H1 (cell line): ENCODE measurements around the gene TMPRSS3. TPM values are rescaled to one million over a fixed set of nuclear protein-coding genes. Genes with fewer than 3 reads are reported as not detected.

Experiments used
- GABPA ChIP-seq: IDR thresholded peaks from 2 replicates; pipeline ENCODE4 v1.6.1; 2011; ENCODE audit warnings: mild to moderate bottlenecking, low read length, moderate library complexity, borderline replicate concordance; ENCODE audit not compliant: insufficient read depth
- HDAC2 ChIP-seq, 2 experiments: fragments of 300-600 bp in 1 of 2; sonication (generic) in 1 of 2; IDR thresholded peaks; 2 replicates each; pipeline ENCODE4 v1.6.1; 2011 to 2012; ENCODE audit warnings: low read depth in 2 of 2, low read length in 2 of 2, mild to moderate bottlenecking in 2 of 2, moderate library complexity in 2 of 2, borderline replicate concordance in 1 of 2, inconsistent platforms in 1 of 2
- POLR2AphosphoS5 ChIP-seq: IDR thresholded peaks from 2 replicates; pipeline ENCODE4 v1.6.1; 2011; ENCODE audit warnings: low read depth, low read length
- SAP30 ChIP-seq: fragments of 300-600 bp; sonication (generic); IDR thresholded peaks from 2 replicates; pipeline ENCODE4 v1.7.1; 2012; ENCODE audit warnings: low read length, moderate library complexity, mild to moderate bottlenecking, inconsistent platforms; ENCODE audit not compliant: insufficient read depth, insufficient replicate concordance
- TAF1 ChIP-seq: IDR thresholded peaks from 2 replicates; pipeline ENCODE4 v1.6.1; 2011; ENCODE audit warnings: mild to moderate bottlenecking, low read depth, low read length
- polyA plus RNA-seq, 7 experiments: library from polyadenylated mRNA; depleted of rRNA in 3 of 7; stranded (reverse) in 5 of 7; unstranded in 2 of 7; fragments of >200 nt in 5 of 7; fragments of 200-250 nt in 2 of 7; gene quantifications; 1 replicate in 5 of 7; 2 replicates in 1 of 7; 4 replicates in 1 of 7; pipeline versions ENCODE4 v1.2.1 to v1.2.3, GENCODE V29; 2011 to 2013; ENCODE audit warnings: missing spikeins in 2 of 7, mixed read lengths in 2 of 7
- total RNA-seq: library from RNA; stranded (reverse); fragmentation: NEBNext Ultra II Directional; extraction: Animal tissue kit (Norgen Biotek cat#: 25700); gene quantifications from 2 replicates; pipeline ENCODE4 v1.2.1, GENCODE V29; 2021

Gene TMPRSS3
- total and polyA plus RNA-seq, 2 of the 8 experiments (the other 6 are each of a cell fraction or from before 2014, with no cell fraction given) = 0.38 TPM; not detected in 1

DNA sequence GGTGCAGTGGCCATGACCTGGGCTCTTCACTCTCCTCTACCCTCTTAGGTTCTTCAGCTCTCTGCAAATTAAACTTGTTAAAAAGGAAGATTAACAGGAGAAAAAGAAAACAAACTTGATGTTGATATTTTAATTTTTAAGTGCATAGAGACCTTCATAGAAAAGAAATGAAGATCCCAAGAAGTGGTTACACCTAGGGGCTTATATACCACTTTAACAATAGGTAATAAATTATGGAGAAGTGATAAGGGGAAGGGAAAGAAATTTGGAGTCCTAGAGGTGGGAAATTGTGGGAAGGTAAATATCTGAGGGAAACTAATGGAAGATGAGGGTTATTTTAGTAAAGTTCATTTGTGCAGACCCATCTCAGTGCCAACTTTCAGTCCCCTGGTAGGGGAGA is 64.2 kb downstream of the TMPRSS3 start (continued):
- TF ChIP-seq HDAC2 (IDR thresholded peaks at IDR 0.05; ENCODE audit: borderline replicate concordance in 1 of 2, low read depth in 2 of 2, low read length in 2 of 2) (no peak), GABPA (no peak), TAF1 (no peak), POLR2AphosphoS5 (no peak), SAP30 (no peak)
